Ovary (tissue), 3 donors: Measurements from ENCODE around the gene CPA1.

Source experiments
- EP300 ChIP-seq: sonication (generic); formaldehyde crosslinking; IDR thresholded peaks from one replicate; pipeline ENCODE4 v1.6.1; 2017; ENCODE audit warnings: antibody characterized with exemption
- POLR2A ChIP-seq: fragments of 450-650 bp; IDR thresholded peaks from one replicate; pipeline ENCODE4 v1.6.1; 2017; ENCODE audit warnings: antibody characterized with exemption, mild to moderate bottlenecking, moderate library complexity
- TF ChIP-seq, protein P1 (sequence below), 3 donors: fragments of 450-650 bp in 2 of 3; fragments of 200-600 bp in 1 of 3; IDR thresholded peaks; one replicate each; pipeline versions ENCODE4 v1.5.1 to v1.8.0; 2016 to 2022; ENCODE audit warnings: antibody characterized with exemption in 3 of 3, mild to moderate bottlenecking in 1 of 3
- donor health status: DM: no; HTN: no; CAD: no.

DNA sequence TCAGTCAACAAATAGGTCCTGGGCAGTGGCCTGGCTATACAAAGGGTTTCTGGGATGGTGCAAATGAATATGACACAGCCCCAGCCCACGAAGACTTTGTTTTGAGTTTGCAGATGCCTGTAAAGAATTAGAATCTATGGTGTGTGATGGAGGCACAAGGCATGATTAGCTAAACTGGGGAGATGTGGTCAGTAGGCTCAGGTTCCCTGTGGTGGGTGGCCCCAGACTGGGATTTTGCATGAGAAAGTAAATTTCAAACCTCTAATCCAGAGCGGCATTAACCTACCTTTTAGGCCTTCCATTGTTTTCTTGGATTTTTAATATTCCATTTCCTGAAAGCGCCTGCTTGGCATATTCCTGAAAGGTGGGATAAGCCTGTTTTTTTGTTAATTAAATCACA lies 42.1 kb upstream of the CPA1 start:
- TF ChIP-seq, protein P1, sequence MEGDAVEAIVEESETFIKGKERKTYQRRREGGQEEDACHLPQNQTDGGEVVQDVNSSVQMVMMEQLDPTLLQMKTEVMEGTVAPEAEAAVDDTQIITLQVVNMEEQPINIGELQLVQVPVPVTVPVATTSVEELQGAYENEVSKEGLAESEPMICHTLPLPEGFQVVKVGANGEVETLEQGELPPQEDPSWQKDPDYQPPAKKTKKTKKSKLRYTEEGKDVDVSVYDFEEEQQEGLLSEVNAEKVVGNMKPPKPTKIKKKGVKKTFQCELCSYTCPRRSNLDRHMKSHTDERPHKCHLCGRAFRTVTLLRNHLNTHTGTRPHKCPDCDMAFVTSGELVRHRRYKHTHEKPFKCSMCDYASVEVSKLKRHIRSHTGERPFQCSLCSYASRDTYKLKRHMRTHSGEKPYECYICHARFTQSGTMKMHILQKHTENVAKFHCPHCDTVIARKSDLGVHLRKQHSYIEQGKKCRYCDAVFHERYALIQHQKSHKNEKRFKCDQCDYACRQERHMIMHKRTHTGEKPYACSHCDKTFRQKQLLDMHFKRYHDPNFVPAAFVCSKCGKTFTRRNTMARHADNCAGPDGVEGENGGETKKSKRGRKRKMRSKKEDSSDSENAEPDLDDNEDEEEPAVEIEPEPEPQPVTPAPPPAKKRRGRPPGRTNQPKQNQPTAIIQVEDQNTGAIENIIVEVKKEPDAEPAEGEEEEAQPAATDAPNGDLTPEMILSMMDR (IDR thresholded peaks at IDR 0.05): no peak
- TF ChIP-seq POLR2A (no peak), EP300 (no peak)
